Osteocyte (in vitro differentiated cells): ENCODE measurements around the gene GPSM1. TPM values are rescaled to one million over a fixed set of nuclear protein-coding genes. Genes with fewer than 3 reads are reported as not detected.

ENCODE experiments used
- DNase-seq: peaks from one replicate; pipeline ENCODE4 v3.0.0; 2021; ENCODE audit warnings: mixed read lengths; ENCODE audit not compliant: unreplicated experiment; ENCODE audit errors: extremely low spot score
- H3K27ac Mint-ChIP-seq: one replicate; pipeline ENCODE4 v1.8.0; 2021; ENCODE audit warnings: mild to moderate bottlenecking, mixed read lengths; ENCODE audit not compliant: unreplicated experiment
- H3K27me3 Mint-ChIP-seq: one replicate; pipeline ENCODE4 v1.8.0; 2021; ENCODE audit warnings: mixed read lengths; ENCODE audit not compliant: unreplicated experiment
- H3K36me3 Mint-ChIP-seq: one replicate; pipeline ENCODE4 v1.8.0; 2021; ENCODE audit warnings: mixed read lengths; ENCODE audit not compliant: unreplicated experiment
- H3K4me1 Mint-ChIP-seq: one replicate; pipeline ENCODE4 v1.8.0; 2021; ENCODE audit warnings: mixed read lengths; ENCODE audit not compliant: unreplicated experiment
- H3K4me3 Mint-ChIP-seq: one replicate; pipeline ENCODE4 v1.8.0; 2021; ENCODE audit warnings: mild to moderate bottlenecking, moderate library complexity, mixed read lengths; ENCODE audit not compliant: unreplicated experiment
- H3K9me3 Mint-ChIP-seq: one replicate; pipeline ENCODE4 v1.8.0; 2021; ENCODE audit warnings: mixed read lengths; ENCODE audit not compliant: unreplicated experiment
- total RNA-seq: library from RNA; stranded (reverse); gene quantifications from 2 replicates; pipeline ENCODE4 v1.2.1, GENCODE V29; 2021
- TF ChIP-seq, protein P1 (sequence below): fragments of 200-600 bp; sonication (generic); IDR thresholded peaks from 2 replicates; pipeline ENCODE4 v1.5.0; 2021; ENCODE audit warnings: antibody characterized with exemption, mild to moderate bottlenecking, moderate library complexity

Gene GPSM1
- total RNA-seq, 1 donor from 2014 or later, result 37.1 TPM

DNA sequence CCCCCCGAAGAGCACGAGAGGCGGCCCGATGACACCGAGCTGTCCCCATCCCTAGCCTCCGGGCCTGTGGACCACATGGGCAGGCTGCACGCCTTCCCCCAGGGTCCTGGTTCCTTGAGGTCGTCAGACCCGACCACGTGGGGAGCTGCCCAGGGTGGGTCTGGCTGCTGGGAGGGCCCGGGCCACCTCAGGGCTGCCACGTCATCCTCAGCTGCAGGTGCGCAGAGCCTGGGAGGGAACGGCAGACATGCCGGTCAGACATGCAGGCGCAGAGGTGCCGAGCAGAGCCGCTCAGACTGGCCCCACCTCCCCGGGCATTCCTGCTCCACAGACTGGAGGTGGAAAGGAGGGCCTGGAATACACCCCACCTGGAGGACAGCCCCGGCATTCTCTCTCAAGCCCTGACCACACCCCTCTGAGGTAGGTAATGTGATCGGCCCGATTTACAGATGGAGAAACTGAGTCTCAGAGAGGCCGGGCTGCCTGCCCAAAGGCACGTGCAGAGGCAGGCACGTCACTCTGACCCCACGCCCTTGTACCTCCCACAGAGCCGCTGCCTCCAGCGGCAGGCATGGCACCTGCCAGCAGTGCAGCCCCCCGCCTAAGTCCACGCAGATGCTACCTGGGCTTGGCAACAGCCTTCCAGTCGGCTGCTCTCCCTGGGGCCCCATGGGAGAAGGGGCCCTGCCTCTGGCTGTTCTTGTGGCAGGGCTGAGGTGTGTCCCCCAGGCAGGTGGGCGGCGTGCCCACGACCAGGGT lies 24.1 kb upstream of the GPSM1 start:
- H3K9me3 Mint-ChIP-seq, result no peaks in the 10 kb centered on the region
- DNase-seq, result no peak
- no peak overlapping the region for H3K4me3 Mint-ChIP-seq
- no peak overlapping the region for H3K27ac Mint-ChIP-seq
- H3K27me3 Mint-ChIP-seq, result peaks cover 7% of the 10 kb centered on the region
- peaks cover 5% of the 10 kb centered on the region for H3K4me1 Mint-ChIP-seq
- TF ChIP-seq, protein P1, sequence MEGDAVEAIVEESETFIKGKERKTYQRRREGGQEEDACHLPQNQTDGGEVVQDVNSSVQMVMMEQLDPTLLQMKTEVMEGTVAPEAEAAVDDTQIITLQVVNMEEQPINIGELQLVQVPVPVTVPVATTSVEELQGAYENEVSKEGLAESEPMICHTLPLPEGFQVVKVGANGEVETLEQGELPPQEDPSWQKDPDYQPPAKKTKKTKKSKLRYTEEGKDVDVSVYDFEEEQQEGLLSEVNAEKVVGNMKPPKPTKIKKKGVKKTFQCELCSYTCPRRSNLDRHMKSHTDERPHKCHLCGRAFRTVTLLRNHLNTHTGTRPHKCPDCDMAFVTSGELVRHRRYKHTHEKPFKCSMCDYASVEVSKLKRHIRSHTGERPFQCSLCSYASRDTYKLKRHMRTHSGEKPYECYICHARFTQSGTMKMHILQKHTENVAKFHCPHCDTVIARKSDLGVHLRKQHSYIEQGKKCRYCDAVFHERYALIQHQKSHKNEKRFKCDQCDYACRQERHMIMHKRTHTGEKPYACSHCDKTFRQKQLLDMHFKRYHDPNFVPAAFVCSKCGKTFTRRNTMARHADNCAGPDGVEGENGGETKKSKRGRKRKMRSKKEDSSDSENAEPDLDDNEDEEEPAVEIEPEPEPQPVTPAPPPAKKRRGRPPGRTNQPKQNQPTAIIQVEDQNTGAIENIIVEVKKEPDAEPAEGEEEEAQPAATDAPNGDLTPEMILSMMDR, result no peak
- H3K36me3 Mint-ChIP-seq, result no peaks in the 10 kb centered on the region

DNA sequence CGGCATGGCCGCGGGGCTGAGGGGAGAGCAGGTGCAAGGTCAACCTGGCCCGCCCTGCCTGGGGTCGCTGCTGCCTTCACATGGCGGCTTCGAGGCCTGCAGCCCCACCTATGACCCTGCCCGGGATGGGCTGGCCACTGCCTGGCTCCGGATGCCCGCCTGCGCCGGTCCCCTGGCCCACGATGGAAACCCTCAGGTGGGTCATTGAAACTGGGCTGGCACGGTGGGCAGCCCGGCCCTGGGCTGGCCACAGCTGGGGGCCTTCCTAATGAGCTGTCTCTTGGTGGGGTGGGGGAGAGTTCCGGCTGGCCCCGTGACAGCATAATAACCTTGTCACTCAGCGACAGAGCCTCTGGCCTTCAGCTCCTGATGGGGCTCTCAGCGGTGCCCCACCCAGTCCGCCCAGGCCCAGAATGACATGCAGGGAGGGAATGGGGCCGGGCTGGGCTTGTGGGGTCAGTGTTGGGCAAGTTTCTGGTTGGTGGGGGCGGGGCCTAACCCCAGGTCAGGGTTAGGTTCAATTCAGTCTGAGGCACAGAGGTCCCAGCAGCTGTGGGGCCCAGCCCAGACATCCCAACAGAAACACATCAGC lies 23.4 kb upstream of the GPSM1 start, which contains the start of gene CCDC187:
CCDC187 (minus strand) TSS at position 270 of the 592 bp plus-strand sequence; CDS start at position 6, 264 bp downstream.
- H3K4me3 Mint-ChIP-seq, result no peak within 1 kb of the TSS
- DNase-seq, result no peak
- peaks cover 5% of the 10 kb centered on the region for H3K4me1 Mint-ChIP-seq
- peaks cover 7% of the 10 kb centered on the region for H3K27me3 Mint-ChIP-seq
- H3K36me3 Mint-ChIP-seq, result no peaks in the 10 kb centered on the region
- TF ChIP-seq, protein P1, result no peak
- H3K9me3 Mint-ChIP-seq, result no peaks in the 10 kb centered on the region
- no peak within 1 kb of the TSS for H3K27ac Mint-ChIP-seq

DNA sequence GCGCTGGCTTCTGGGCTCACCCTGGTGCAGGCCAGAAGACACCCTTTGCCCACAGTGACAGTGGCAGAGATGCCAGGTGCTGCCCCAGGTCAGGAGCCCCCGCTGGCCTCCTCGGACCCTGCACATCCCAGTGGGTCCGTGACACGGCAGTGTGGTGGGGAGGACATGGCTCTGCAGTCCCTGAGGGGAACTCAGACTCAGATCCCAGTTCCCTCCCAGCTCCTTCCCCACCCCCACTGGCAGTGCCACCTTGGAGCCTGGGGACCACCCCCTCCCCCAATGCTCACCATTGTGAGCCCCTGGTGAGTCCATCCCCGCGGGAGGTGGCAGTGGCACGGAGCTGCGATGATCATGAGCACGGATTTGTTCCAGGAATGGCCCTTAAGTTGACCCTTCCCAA lies 22.9 kb upstream of the GPSM1 start:
- TF ChIP-seq, protein P1, result no peak
- Mint-ChIP-seq H3K9me3 (no peaks in the 10 kb centered on the region), H3K27me3 (peaks cover 7% of the 10 kb centered on the region), H3K27ac (no peak overlapping the region), H3K4me3 (no peak overlapping the region), H3K36me3 (no peaks in the 10 kb centered on the region), H3K4me1 (peaks cover 5% of the 10 kb centered on the region)
- no peak for DNase-seq

DNA sequence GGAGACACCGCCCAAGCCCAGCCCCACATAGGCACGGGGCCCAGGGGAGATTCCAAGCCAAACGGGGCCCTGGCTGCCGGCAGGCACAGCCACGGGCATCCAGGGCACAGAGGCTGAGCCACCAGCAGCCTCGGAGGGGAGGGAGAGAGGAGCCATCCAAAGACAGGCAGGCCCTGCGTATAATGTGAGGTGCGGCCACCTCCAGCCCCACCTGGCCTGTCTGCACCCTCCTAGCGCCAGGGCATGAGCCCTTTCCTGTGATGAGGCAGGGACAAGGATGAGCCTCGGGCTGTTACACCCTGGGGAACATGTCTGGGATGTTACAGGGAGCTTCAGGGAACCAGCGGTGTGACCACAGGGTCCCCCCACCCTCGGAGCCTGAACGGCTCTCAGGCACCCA lies 22.4 kb upstream of the GPSM1 start:
- TF ChIP-seq, protein P1, result no peak
- peaks cover 5% of the 10 kb centered on the region for H3K4me1 Mint-ChIP-seq
- H3K27me3 Mint-ChIP-seq, result peaks cover 7% of the 10 kb centered on the region
- H3K4me3 Mint-ChIP-seq, result no peak overlapping the region
- no peak for DNase-seq
- H3K27ac Mint-ChIP-seq, result no peak overlapping the region
- H3K9me3 Mint-ChIP-seq, result no peaks in the 10 kb centered on the region
- H3K36me3 Mint-ChIP-seq, result no peaks in the 10 kb centered on the region

DNA sequence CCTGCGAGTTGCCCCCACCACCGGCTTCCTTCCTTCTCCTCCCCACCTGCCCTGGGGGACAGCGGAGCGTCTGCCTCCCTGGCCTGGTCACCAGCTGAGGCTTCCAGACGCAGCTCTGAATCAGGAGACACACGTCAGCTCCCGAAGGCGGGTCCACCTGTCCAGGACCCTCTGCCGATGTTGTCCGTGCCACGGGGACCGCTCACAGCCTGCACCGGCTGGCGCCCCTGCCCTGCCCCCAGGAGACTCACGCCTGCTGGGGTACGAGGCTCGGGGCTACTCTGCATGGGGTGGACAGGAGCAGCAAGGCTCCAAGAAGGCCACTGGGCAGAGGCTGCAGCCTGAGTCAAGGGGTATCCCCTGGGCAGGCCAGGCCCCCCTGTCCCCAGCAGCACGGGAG lies 21.5 kb upstream of the GPSM1 start:
- no peak overlapping the region for H3K4me3 Mint-ChIP-seq
- no peak for DNase-seq
- H3K36me3 Mint-ChIP-seq, result no peaks in the 10 kb centered on the region
- peaks cover 5% of the 10 kb centered on the region for H3K4me1 Mint-ChIP-seq
- no peaks in the 10 kb centered on the region for H3K9me3 Mint-ChIP-seq
- TF ChIP-seq, protein P1, result no peak
- peaks cover 7% of the 10 kb centered on the region for H3K27me3 Mint-ChIP-seq
- no peak overlapping the region for H3K27ac Mint-ChIP-seq
